Measurements from ENCODE around the gene FAM180A.
A peak's percentile ranks its signal among the peaks of the same experiment; 100 is the strongest.

The FAM180A gene

DNA sequence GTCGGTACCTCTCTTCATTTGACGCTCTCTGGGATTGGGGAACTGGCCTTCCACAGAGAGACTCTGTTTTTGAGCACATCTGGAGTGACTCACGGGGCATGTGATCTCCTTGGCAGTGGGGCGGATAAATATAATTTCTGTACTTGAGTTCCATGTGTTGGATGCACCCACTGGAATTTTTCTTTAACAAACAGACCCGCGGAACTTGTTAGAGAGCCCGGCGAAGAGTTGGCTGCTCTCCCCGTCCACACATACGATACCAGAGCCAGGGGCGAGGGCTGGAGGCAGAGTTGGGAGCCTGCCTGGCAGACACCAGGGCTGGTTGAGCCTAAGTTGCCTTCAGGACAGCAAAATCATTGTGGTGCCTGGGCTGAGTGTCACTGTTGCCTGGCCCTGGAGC is at the start of gene FAM180A:
TSS of gene FAM180A (minus strand) at position 44 of the 400 bp plus-strand sequence. CDS start 233 bp downstream, outside the sequence.
- Histone ChIP-seq H3K4me3 (ENCODE audit: low read depth in 1 of 5, low read length in 5 of 5) (peak within 1 kb of the TSS in 4 of 5 donors; percentile 39 to 72 (median 56)), H3K9ac (ENCODE audit: low read length in 5 of 5) (peak within 1 kb of the TSS in 1 of 5 donors; percentile 37), H3K36me3 (ENCODE audit: control insufficient read depth in 5 of 5, insufficient read depth in 5 of 5, low read length in 5 of 5) (no peaks in the 10 kb centered on the region), H3K27me3 (ENCODE audit: control insufficient read depth in 5 of 5, insufficient read depth in 4 of 5, low read length in 5 of 5) (no peaks in the 10 kb centered on the region), H3K4me1 (ENCODE audit: control insufficient read depth in 5 of 5, insufficient read depth in 5 of 5, low read length in 5 of 5) (peaks cover 0 to 20% (median 14%) of the 10 kb centered on the region in 5 donors), H3K9me3 (ENCODE audit: control insufficient read depth in 5 of 5, low read length in 5 of 5) (no peaks in the 10 kb centered on the region), H3K27ac (ENCODE audit: low read depth, low read length) (peak within 1 kb of the TSS; percentile 65)

DNA sequence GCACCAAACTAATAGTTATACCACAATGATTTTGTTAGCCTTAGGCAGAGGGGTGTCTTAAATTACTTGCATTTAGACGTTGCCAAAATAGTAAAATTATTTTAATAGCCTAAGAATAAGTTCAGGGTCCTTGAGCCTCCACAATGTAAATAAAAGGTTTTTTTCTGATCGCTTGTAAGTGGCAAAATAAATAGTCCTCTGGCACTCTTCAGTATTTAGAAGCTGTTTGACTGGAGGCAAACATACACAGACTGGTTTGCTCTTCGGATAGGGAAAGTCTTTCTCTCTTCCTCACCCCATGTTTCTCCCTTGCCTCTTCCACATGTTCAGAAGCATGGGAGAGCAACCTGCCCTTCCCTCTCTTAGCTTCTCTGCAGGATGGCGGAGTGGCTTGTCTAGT is 49.5 kb upstream of the FAM180A start:
- Histone ChIP-seq H3K27ac (ENCODE audit: low read depth, low read length) (no peak overlapping the region), H3K4me1 (ENCODE audit: control insufficient read depth in 5 of 5, insufficient read depth in 5 of 5, low read length in 5 of 5) (peaks cover 2 to 33% (median 26%) of the 10 kb centered on the region in 5 donors), H3K27me3 (ENCODE audit: control insufficient read depth in 5 of 5, insufficient read depth in 4 of 5, low read length in 5 of 5) (peaks cover 0 to 2% (median 0%) of the 10 kb centered on the region in 5 donors)

DNA sequence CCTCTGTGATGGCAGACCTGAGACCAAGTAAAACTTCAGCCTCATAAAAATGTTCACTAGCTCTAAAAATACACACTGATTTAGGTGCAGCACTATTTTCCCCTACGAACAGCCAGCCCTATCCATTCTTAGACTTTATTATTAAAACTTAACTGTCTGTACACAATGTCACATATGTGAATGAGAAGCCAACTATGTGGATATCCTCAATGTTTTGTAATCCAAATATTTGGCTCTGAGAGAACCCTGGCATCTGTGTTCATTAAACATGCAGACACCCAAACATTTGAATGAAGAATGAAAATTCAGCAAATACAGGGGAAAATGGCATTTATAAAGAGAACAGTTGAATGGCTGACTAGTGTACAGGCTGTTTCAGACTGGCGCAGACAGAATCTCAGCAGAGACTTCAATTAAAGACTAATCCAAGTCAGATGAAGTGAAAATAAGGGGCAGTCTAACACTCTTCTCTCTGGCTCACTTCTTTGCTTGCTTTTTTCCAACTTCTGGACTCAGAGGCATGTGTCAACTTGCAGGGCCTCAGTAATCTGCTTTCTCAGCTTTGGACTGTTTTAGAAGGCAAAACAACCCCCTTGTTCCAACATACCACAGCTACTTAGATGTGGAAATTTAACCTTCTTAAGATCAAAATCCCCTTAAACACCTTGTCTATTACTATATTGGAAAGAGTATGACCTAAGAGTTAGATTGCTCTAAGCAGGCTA is 47.4 kb upstream of the FAM180A start:
- H3K27me3 ChIP-seq (ENCODE audit: control insufficient read depth in 5 of 5, insufficient read depth in 4 of 5, low read length in 5 of 5) = peaks cover 0 to 2% (median 0%) of the 10 kb centered on the region in 5 donors
- peak overlapping the region; percentile 51 for H3K27ac ChIP-seq (ENCODE audit: low read depth, low read length)
- H3K4me3 ChIP-seq (ENCODE audit: low read depth in 1 of 5, low read length in 5 of 5) = no peak overlapping the region
- H3K9me3 ChIP-seq (ENCODE audit: control insufficient read depth in 5 of 5, low read length in 5 of 5) = no peaks in the 10 kb centered on the region
- peak overlapping the region in 1 of 5 donors; percentile 10 for H3K9ac ChIP-seq (ENCODE audit: low read length in 5 of 5)
- peaks cover 0 to 33% (median 30%) of the 10 kb centered on the region in 5 donors for H3K4me1 ChIP-seq (ENCODE audit: control insufficient read depth in 5 of 5, insufficient read depth in 5 of 5, low read length in 5 of 5)
- no peaks in the 10 kb centered on the region for H3K36me3 ChIP-seq (ENCODE audit: control insufficient read depth in 5 of 5, insufficient read depth in 5 of 5, low read length in 5 of 5)

More for the DNA sequence above, 49.5 kb upstream of the FAM180A start:
- no peaks in the 10 kb centered on the region for H3K9me3 ChIP-seq (ENCODE audit: control insufficient read depth in 5 of 5, low read length in 5 of 5)
- H3K4me3 ChIP-seq (ENCODE audit: low read depth in 1 of 5, low read length in 5 of 5) = no peak overlapping the region
- no peak overlapping the region for H3K9ac ChIP-seq (ENCODE audit: low read length in 5 of 5)
- H3K36me3 ChIP-seq (ENCODE audit: control insufficient read depth in 5 of 5, insufficient read depth in 5 of 5, low read length in 5 of 5) = no peaks in the 10 kb centered on the region

DNA sequence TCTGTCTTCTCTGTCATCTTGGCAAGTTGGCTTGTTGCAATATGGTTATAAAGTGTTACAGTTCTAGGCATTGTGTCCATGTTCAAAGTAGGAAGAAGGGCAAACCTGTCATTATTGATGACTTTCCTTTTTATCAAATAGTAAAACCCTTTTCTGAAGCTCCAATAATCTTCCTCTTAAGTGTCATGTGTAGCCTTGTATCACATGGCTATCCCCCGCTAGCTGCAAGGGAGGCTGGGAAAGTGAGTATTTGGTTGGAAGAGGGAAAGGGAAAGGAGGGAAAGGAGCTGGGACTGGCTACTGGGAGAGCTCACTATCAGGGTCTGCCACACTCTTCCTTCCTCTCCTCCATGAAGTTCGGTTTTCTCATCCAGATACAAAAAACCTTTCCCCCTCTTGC is 45.2 kb upstream of the FAM180A start:
- Histone ChIP-seq H3K36me3 (ENCODE audit: control insufficient read depth in 5 of 5, insufficient read depth in 5 of 5, low read length in 5 of 5) (no peaks in the 10 kb centered on the region), H3K27me3 (ENCODE audit: control insufficient read depth in 5 of 5, insufficient read depth in 4 of 5, low read length in 5 of 5) (no peaks in the 10 kb centered on the region), H3K4me1 (ENCODE audit: control insufficient read depth in 5 of 5, insufficient read depth in 5 of 5, low read length in 5 of 5) (peaks cover 0 to 48% (median 27%) of the 10 kb centered on the region in 5 donors), H3K9me3 (ENCODE audit: control insufficient read depth in 5 of 5, low read length in 5 of 5) (no peaks in the 10 kb centered on the region), H3K9ac (ENCODE audit: low read length in 5 of 5) (no peak overlapping the region), H3K4me3 (ENCODE audit: low read depth in 1 of 5, low read length in 5 of 5) (no peak overlapping the region), H3K27ac (ENCODE audit: low read depth, low read length) (no peak overlapping the region)

DNA sequence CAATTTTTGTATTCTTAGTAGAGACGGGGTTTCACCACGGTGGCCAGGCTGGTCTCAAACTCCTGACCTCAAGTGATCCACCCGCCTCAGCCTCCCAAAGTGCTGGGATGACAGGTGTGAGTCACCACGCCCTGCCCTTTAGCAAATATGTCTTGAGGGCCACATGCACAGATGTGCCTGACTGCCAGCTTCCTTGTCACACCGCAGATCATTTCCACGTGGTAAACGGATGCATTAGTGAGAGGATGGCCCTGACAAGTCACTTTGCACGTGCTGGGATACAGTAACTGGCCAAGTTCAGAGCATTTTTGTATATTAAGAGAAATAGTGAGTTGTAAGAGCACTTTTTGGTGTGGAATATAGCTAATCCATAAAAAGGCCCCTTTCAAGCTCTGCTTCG is 44.3 kb upstream of the FAM180A start:
- no peak overlapping the region for H3K27ac ChIP-seq (ENCODE audit: low read depth, low read length)
- H3K9ac ChIP-seq (ENCODE audit: low read length in 5 of 5) = no peak overlapping the region
- no peaks in the 10 kb centered on the region for H3K27me3 ChIP-seq (ENCODE audit: control insufficient read depth in 5 of 5, insufficient read depth in 4 of 5, low read length in 5 of 5)
- peaks cover 0 to 52% (median 27%) of the 10 kb centered on the region in 5 donors for H3K4me1 ChIP-seq (ENCODE audit: control insufficient read depth in 5 of 5, insufficient read depth in 5 of 5, low read length in 5 of 5)
- no peaks in the 10 kb centered on the region for H3K9me3 ChIP-seq (ENCODE audit: control insufficient read depth in 5 of 5, low read length in 5 of 5)
- no peaks in the 10 kb centered on the region for H3K36me3 ChIP-seq (ENCODE audit: control insufficient read depth in 5 of 5, insufficient read depth in 5 of 5, low read length in 5 of 5)
- no peak overlapping the region for H3K4me3 ChIP-seq (ENCODE audit: low read depth in 1 of 5, low read length in 5 of 5)

DNA sequence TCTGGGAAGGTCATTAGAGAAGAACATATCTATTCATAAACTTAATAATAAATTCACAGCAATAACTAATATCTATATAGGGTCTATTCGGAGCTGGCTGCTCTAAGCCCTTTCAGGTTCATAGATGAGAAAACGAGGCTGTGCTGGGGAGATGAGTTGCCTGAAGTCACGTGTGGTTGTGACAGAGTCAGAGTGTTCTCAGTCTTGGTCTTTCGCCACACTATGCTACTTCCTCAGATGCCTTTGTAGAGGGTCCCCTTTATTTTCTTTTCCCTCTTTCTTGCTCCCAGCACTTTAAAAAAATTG is 43.7 kb upstream of the FAM180A start:
- Histone ChIP-seq H3K27ac (ENCODE audit: low read depth, low read length) (no peak overlapping the region), H3K4me3 (ENCODE audit: low read depth in 1 of 5, low read length in 5 of 5) (no peak overlapping the region), H3K36me3 (ENCODE audit: control insufficient read depth in 5 of 5, insufficient read depth in 5 of 5, low read length in 5 of 5) (no peaks in the 10 kb centered on the region), H3K4me1 (ENCODE audit: control insufficient read depth in 5 of 5, insufficient read depth in 5 of 5, low read length in 5 of 5) (peaks cover 0 to 52% (median 27%) of the 10 kb centered on the region in 5 donors), H3K27me3 (ENCODE audit: control insufficient read depth in 5 of 5, insufficient read depth in 4 of 5, low read length in 5 of 5) (no peaks in the 10 kb centered on the region), H3K9me3 (ENCODE audit: control insufficient read depth in 5 of 5, low read length in 5 of 5) (no peaks in the 10 kb centered on the region), H3K9ac (ENCODE audit: low read length in 5 of 5) (no peak overlapping the region)

DNA sequence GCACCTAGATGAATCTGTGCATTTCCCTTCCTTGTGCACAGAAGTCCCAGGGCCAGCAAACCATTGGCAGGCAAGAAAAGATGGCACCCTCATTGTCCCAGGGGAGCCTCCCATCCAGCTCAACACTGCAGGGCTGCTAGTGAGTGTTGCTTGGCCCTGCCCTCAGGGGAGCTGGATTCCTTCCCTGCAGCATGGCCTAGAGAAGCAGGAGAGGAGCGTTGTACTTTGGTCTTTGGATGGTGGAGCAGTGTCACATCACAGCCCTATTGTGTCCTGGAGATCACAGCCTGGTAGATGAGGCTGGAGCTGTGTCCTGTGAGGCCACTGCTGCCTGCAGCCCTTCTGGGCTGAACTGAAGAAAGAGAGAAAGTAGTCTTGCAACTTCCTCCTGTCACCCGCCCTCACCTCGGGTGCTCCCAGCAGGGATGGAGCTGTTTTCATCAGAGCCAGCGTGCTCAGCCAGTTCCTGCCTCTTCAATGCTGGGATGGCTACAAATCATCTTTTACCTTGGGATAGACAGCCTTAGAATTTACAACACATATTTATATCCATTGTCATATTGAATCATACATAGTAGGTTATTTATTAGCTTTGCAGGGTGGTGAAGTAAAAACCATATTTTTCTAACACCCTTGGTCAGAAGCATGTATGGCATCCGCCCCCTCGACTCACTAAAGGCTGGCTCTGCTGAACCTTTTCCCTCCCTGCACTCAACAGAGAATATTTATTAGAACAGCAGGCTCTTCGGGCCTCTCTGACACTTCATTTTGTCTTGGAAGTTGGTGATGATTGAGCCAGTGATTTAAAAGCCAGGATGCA is 43.1 kb upstream of the FAM180A start:
- Histone ChIP-seq H3K27ac (ENCODE audit: low read depth, low read length) (no peak overlapping the region), H3K9ac (ENCODE audit: low read length in 5 of 5) (no peak overlapping the region), H3K4me3 (ENCODE audit: low read depth in 1 of 5, low read length in 5 of 5) (no peak overlapping the region), H3K27me3 (ENCODE audit: control insufficient read depth in 5 of 5, insufficient read depth in 4 of 5, low read length in 5 of 5) (no peaks in the 10 kb centered on the region), H3K36me3 (ENCODE audit: control insufficient read depth in 5 of 5, insufficient read depth in 5 of 5, low read length in 5 of 5) (no peaks in the 10 kb centered on the region), H3K4me1 (ENCODE audit: control insufficient read depth in 5 of 5, insufficient read depth in 5 of 5, low read length in 5 of 5) (peaks cover 0 to 47% (median 24%) of the 10 kb centered on the region in 5 donors), H3K9me3 (ENCODE audit: control insufficient read depth in 5 of 5, low read length in 5 of 5) (no peaks in the 10 kb centered on the region)

DNA sequence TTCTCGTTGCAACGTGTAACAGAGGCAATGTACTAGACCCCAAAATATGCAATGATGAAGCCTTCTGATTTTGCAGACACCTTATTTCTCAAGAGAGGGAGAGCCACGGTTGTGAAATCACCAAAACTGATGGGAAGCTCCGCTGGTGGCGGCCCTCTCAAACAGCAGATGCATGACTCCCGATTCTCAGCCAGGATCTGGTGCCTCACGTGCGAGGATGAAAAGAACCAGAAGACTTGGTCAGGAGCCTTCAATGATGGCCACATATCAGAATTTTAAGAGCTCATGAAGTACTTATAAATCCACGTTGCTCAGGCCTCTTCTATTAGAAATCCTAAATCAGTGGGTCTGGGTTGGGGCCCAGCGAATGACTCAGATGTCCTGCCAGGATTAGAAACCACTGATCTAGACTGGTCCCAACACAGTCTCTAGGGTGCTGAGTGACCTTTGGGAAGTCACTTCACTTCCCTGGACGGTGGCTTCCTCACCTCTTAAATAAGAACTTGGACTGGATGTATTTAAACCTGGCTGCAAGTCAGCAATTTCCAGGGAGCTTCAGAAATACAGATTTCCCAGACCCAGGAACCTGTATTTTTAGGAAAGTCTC is 41.9 kb upstream of the FAM180A start:
- peaks cover 0 to 35% (median 17%) of the 10 kb centered on the region in 5 donors for H3K4me1 ChIP-seq (ENCODE audit: control insufficient read depth in 5 of 5, insufficient read depth in 5 of 5, low read length in 5 of 5)
- H3K36me3 ChIP-seq (ENCODE audit: control insufficient read depth in 5 of 5, insufficient read depth in 5 of 5, low read length in 5 of 5) = no peaks in the 10 kb centered on the region

DNA sequence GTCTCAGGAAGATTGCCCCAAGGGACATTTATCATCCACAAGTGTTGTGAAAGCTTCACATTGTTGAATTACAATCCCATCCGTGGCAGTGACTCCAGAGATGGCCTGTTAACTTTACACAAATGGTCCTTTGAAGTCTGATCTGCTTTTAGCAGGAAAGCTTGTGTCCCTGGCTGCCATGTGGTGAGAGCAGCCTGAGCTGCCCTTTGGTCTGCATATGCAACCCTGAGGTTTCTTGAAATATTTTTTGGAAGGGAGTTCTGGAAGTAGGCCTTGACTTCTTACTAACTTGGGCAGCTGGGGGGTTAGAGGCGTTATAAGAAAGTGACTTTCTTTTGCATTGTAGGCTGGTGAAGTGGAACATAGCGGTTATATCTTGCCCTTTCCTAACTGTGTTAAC is 41.3 kb upstream of the FAM180A start:
- Histone ChIP-seq H3K36me3 (ENCODE audit: control insufficient read depth in 5 of 5, insufficient read depth in 5 of 5, low read length in 5 of 5) (no peaks in the 10 kb centered on the region), H3K9ac (ENCODE audit: low read length in 5 of 5) (no peak overlapping the region), H3K9me3 (ENCODE audit: control insufficient read depth in 5 of 5, low read length in 5 of 5) (no peaks in the 10 kb centered on the region), H3K4me1 (ENCODE audit: control insufficient read depth in 5 of 5, insufficient read depth in 5 of 5, low read length in 5 of 5) (peaks cover 0 to 32% (median 17%) of the 10 kb centered on the region in 5 donors), H3K27me3 (ENCODE audit: control insufficient read depth in 5 of 5, insufficient read depth in 4 of 5, low read length in 5 of 5) (no peaks in the 10 kb centered on the region), H3K27ac (ENCODE audit: low read depth, low read length) (peak overlapping the region; percentile 26), H3K4me3 (ENCODE audit: low read depth in 1 of 5, low read length in 5 of 5) (no peak overlapping the region)

More for the DNA sequence above, 41.9 kb upstream of the FAM180A start:
- no peaks in the 10 kb centered on the region for H3K27me3 ChIP-seq (ENCODE audit: control insufficient read depth in 5 of 5, insufficient read depth in 4 of 5, low read length in 5 of 5)
- no peaks in the 10 kb centered on the region for H3K9me3 ChIP-seq (ENCODE audit: control insufficient read depth in 5 of 5, low read length in 5 of 5)
- H3K4me3 ChIP-seq (ENCODE audit: low read depth in 1 of 5, low read length in 5 of 5) = no peak overlapping the region
- H3K27ac ChIP-seq (ENCODE audit: low read depth, low read length) = peak overlapping the region; percentile 26
- H3K9ac ChIP-seq (ENCODE audit: low read length in 5 of 5) = no peak overlapping the region

DNA sequence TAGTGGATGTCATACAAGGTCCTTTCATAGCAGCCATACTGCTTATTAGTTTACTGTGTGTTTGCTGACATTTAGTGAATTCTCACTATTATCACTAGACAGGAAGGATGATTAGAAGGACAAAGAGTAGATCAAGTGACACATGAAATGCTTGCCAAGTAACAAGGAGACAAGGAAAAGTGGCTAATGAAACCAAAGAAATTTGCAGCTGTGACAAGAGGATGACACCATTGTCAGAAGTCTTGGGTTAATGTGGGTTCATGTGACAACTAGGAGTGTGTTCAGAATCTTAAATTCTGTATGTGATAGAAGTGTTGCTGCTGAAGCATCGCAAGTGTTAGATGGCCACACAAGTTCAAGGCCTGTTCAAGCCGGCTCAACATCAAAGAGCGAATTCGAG is 40.8 kb upstream of the FAM180A start:
- Histone ChIP-seq H3K27me3 (ENCODE audit: control insufficient read depth in 5 of 5, insufficient read depth in 4 of 5, low read length in 5 of 5) (no peaks in the 10 kb centered on the region), H3K27ac (ENCODE audit: low read depth, low read length) (no peak overlapping the region), H3K9me3 (ENCODE audit: control insufficient read depth in 5 of 5, low read length in 5 of 5) (no peaks in the 10 kb centered on the region), H3K36me3 (ENCODE audit: control insufficient read depth in 5 of 5, insufficient read depth in 5 of 5, low read length in 5 of 5) (no peaks in the 10 kb centered on the region), H3K4me1 (ENCODE audit: control insufficient read depth in 5 of 5, insufficient read depth in 5 of 5, low read length in 5 of 5) (peaks cover 0 to 32% (median 17%) of the 10 kb centered on the region in 5 donors), H3K4me3 (ENCODE audit: low read depth in 1 of 5, low read length in 5 of 5) (no peak overlapping the region), H3K9ac (ENCODE audit: low read length in 5 of 5) (no peak overlapping the region)

Data from subcutaneous abdominal adipose tissue (tissue), 5 donors.